ENCODE results near the gene NUDT3. TPM values are rescaled to one million over a fixed set of nuclear protein-coding genes. Genes with fewer than 3 reads are reported as not detected.
A peak's percentile ranks its signal among the peaks of the same experiment; 100 is the strongest.

The NUDT3 gene
- total RNA-seq, 1 donor, result 24.4 TPM

DNA sequence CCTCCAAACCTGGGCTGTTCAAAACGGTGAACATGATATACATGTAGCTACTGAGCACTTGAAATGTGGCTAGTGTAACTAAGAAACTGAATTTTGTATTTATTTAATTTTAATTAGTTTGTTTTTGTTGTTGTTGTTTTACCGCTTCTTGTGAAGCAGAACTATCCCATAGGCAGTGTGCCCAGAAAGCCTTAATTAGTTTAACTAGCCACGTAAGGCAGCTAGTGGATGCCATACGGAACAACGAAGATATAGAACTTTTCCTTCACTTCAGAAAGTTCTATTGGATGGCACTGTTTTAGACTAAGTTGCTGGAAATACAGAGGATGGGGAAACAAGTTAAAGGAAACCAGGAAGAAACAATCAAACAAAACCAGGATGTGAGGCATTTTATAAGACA, 70.6 kb downstream of the NUDT3 start:
- DNase-seq (ENCODE audit: low read depth), result no peak
- TF ChIP-seq, protein P1, sequence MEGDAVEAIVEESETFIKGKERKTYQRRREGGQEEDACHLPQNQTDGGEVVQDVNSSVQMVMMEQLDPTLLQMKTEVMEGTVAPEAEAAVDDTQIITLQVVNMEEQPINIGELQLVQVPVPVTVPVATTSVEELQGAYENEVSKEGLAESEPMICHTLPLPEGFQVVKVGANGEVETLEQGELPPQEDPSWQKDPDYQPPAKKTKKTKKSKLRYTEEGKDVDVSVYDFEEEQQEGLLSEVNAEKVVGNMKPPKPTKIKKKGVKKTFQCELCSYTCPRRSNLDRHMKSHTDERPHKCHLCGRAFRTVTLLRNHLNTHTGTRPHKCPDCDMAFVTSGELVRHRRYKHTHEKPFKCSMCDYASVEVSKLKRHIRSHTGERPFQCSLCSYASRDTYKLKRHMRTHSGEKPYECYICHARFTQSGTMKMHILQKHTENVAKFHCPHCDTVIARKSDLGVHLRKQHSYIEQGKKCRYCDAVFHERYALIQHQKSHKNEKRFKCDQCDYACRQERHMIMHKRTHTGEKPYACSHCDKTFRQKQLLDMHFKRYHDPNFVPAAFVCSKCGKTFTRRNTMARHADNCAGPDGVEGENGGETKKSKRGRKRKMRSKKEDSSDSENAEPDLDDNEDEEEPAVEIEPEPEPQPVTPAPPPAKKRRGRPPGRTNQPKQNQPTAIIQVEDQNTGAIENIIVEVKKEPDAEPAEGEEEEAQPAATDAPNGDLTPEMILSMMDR (IDR thresholded peaks at IDR 0.05; ENCODE audit: insufficient read depth, low read length), result no peak

GRCh38 chr6:34319471-34319885, 73.0 kb downstream of the NUDT3 start:
- no peak overlapping the region for H3K4me3 ChIP-seq (ENCODE audit: low read depth, low read length)
- TF ChIP-seq, protein P1 (IDR thresholded peaks at IDR 0.05; ENCODE audit: insufficient read depth, low read length), result no peak
- no peak for DNase-seq (ENCODE audit: low read depth)

More for the DNA sequence above, 70.6 kb downstream of the NUDT3 start:
- no peak overlapping the region for H3K4me3 ChIP-seq (ENCODE audit: low read depth, low read length)

GRCh38 chr6:34318499-34319470, 73.7 kb downstream of the NUDT3 start:
- no peak overlapping the region for H3K4me3 ChIP-seq (ENCODE audit: low read depth, low read length)
- TF ChIP-seq, protein P1 (IDR thresholded peaks at IDR 0.05; ENCODE audit: insufficient read depth, low read length), result no peak
- no peak for DNase-seq (ENCODE audit: low read depth)

DNA sequence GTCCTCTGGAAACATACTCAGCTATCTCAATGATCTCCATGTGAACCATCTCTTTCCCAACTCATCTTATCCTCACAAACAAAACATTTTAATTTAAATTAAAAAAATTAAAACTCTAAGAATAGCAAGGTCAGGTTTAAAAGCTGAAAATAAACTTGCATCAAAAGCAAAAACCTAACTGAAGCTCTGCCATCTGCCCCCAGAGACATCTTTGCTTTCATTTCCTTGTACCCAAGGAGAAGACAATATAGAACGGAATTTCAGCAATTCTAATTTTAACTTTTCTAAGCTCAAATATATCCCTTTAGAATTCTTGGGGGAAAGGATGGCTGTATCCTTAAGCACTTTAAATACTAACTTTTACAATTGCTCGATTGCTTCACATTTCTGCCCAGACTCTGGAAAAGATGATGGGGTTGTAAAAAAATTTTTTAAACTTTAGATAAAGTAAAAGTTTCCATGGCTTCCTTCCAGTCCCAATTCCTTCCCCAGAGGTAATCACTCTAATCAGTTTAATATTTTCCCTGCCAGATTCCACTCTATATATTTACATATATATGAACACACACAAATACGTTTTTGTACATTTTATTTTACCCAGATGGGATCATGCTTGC, 74.5 kb downstream of the NUDT3 start:
- no peak overlapping the region for H3K4me3 ChIP-seq (ENCODE audit: low read depth, low read length)
- TF ChIP-seq, protein P1 (IDR thresholded peaks at IDR 0.05; ENCODE audit: insufficient read depth, low read length), result no peak
- DNase-seq (ENCODE audit: low read depth), result peak; percentile 73

GRCh38 chr6:34317172-34317477, 75.3 kb downstream of the NUDT3 start:
- no peak for DNase-seq (ENCODE audit: low read depth)
- TF ChIP-seq, protein P1 (IDR thresholded peaks at IDR 0.05; ENCODE audit: insufficient read depth, low read length), result no peak
- no peak overlapping the region for H3K4me3 ChIP-seq (ENCODE audit: low read depth, low read length)

DNA sequence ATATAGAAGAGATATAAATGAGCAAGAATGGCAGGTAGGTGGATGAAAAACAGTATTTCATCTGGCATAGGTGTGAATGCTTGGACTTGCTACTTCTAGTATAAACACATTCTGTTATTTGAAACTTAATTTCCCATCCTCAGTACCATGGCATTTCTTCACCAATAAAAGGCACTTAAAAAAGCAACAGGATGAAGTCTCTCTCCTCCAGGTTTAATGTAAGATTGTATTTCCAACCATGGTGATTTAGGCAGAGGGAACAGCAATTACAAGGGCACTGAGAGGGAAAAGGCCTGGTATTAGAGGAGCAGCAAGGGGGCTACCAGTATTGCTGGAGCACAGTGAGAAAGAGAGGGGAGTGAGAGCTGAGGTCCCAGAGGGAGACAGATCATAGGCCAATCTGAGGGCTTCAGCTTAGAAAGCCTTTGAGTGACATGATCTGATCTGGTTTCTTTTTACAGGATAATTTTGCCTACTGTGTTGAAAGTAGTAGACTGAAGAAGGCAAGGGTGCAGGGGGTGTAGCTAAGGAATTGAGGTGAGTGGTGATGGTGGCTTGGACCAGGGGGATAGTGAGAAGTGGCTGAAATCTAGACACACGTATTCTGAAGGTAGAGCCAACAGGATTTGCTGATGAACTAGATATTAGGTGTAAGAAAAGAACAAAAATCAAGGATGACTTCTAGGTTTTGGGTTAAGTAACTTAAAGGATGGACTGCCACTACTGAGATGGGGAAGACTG, 75.9 kb downstream of the NUDT3 start:
- no peak for DNase-seq (ENCODE audit: low read depth)
- TF ChIP-seq, protein P1 (IDR thresholded peaks at IDR 0.05; ENCODE audit: insufficient read depth, low read length), result no peak
- no peak overlapping the region for H3K4me3 ChIP-seq (ENCODE audit: low read depth, low read length)
